Measurements from ENCODE around the gene ABHD10.

- TF ChIP-seq EZH2 (IDR thresholded peaks at IDR 0.05): no peak
- TF ChIP-seq POLR2AphosphoS5 (IDR thresholded peaks at IDR 0.05; ENCODE audit: borderline replicate concordance, low read depth, low read length): no peak
- TF ChIP-seq FOXP2 (optimal IDR thresholded peaks at IDR 0.05; ENCODE audit: control extremely low read depth, extremely low read length, insufficient read depth): no peak
These were observed 35.3 kb upstream of the ABHD10 start for GRCh38 chr3:111943533-111943932.

Data from SK-N-MC (cell line).